Ishikawa (cell line): ENCODE results near the gene NBL1.

Source experiments
- CREB1 ChIP-seq: IDR thresholded peaks from 2 replicates; pipeline ENCODE4 v1.6.1; 2012; ENCODE audit warnings: low read depth
- EP300 ChIP-seq: IDR thresholded peaks from 2 replicates; pipeline ENCODE4 v1.6.1; 2012; ENCODE audit warnings: borderline replicate concordance
- FOXM1 ChIP-seq: IDR thresholded peaks from 2 replicates; pipeline ENCODE4 v1.6.1; 2012; ENCODE audit warnings: low read depth, borderline replicate concordance
- MAX ChIP-seq: IDR thresholded peaks from 2 replicates; pipeline ENCODE4 v1.6.1; 2012
- NFIC ChIP-seq: IDR thresholded peaks from 2 replicates; pipeline ENCODE4 v1.6.1; 2012
- RAD21 ChIP-seq: IDR thresholded peaks from 2 replicates; pipeline ENCODE4 v1.6.1; 2012; ENCODE audit warnings: low read depth
- TAF1 ChIP-seq: IDR thresholded peaks from 2 replicates; pipeline ENCODE4 v1.6.1; 2012; ENCODE audit warnings: low read depth, mild to moderate bottlenecking
- YY1 ChIP-seq: IDR thresholded peaks from 2 replicates; pipeline ENCODE4 v1.6.1; 2012; ENCODE audit warnings: low read depth
- ZBTB7A ChIP-seq: IDR thresholded peaks from 2 replicates; pipeline ENCODE4 v1.6.1; 2012; ENCODE audit warnings: low read depth
- TF ChIP-seq, protein P1 (sequence below): IDR thresholded peaks from 2 replicates; pipeline ENCODE4 v1.6.1; 2012
- TF ChIP-seq, protein P2 (sequence below): IDR thresholded peaks from 2 replicates; pipeline ENCODE4 v1.6.1; 2012; ENCODE audit warnings: low read depth, mild to moderate bottlenecking

DNA sequence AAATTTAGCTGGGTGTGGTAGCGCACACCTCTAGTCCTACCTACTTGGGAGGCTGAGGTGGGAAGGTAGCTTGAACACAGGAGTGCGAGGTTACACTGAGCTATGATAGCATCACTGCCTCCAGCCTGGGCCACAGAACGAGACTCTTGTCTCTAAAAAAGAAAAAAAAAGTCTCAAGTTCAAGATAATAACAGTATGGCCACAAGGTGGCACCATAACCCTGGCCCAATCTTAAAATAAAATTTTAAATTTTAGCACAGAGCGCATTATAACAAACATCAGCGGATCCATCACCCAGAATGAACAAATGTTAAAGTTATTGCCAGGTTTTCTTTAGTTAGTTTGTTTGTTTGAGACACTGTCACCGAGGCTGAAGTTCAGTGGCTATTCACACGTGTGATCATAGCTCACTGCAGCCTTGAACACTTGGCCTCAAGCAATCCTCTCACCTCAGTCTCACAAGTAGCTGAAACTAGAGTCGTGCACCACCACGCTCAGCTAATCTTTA is 17.7 kb downstream of the NBL1 start:
- TF ChIP-seq FOXM1: no peak
- TF ChIP-seq MAX: no peak
- no peak for TF ChIP-seq EP300
- TF ChIP-seq, protein P1, sequence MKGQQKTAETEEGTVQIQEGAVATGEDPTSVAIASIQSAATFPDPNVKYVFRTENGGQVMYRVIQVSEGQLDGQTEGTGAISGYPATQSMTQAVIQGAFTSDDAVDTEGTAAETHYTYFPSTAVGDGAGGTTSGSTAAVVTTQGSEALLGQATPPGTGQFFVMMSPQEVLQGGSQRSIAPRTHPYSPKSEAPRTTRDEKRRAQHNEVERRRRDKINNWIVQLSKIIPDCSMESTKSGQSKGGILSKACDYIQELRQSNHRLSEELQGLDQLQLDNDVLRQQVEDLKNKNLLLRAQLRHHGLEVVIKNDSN: no peak
- no peak for TF ChIP-seq NFIC
- no peak for TF ChIP-seq YY1
- TF ChIP-seq ZBTB7A: no peak
- TF ChIP-seq RAD21: peak; percentile 80
- TF ChIP-seq TAF1: no peak
- TF ChIP-seq CREB1: no peak
- TF ChIP-seq, protein P2, sequence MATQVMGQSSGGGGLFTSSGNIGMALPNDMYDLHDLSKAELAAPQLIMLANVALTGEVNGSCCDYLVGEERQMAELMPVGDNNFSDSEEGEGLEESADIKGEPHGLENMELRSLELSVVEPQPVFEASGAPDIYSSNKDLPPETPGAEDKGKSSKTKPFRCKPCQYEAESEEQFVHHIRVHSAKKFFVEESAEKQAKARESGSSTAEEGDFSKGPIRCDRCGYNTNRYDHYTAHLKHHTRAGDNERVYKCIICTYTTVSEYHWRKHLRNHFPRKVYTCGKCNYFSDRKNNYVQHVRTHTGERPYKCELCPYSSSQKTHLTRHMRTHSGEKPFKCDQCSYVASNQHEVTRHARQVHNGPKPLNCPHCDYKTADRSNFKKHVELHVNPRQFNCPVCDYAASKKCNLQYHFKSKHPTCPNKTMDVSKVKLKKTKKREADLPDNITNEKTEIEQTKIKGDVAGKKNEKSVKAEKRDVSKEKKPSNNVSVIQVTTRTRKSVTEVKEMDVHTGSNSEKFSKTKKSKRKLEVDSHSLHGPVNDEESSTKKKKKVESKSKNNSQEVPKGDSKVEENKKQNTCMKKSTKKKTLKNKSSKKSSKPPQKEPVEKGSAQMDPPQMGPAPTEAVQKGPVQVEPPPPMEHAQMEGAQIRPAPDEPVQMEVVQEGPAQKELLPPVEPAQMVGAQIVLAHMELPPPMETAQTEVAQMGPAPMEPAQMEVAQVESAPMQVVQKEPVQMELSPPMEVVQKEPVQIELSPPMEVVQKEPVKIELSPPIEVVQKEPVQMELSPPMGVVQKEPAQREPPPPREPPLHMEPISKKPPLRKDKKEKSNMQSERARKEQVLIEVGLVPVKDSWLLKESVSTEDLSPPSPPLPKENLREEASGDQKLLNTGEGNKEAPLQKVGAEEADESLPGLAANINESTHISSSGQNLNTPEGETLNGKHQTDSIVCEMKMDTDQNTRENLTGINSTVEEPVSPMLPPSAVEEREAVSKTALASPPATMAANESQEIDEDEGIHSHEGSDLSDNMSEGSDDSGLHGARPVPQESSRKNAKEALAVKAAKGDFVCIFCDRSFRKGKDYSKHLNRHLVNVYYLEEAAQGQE: no peak
